ENCODE results near the gene SLC2A1. TPM values are rescaled to one million over a fixed set of nuclear protein-coding genes. Genes with fewer than 3 reads are reported as not detected.

The SLC2A1 gene
- total RNA-seq, 2 experiments from 2014 or later, result 66.6 to 93.4 TPM

DNA sequence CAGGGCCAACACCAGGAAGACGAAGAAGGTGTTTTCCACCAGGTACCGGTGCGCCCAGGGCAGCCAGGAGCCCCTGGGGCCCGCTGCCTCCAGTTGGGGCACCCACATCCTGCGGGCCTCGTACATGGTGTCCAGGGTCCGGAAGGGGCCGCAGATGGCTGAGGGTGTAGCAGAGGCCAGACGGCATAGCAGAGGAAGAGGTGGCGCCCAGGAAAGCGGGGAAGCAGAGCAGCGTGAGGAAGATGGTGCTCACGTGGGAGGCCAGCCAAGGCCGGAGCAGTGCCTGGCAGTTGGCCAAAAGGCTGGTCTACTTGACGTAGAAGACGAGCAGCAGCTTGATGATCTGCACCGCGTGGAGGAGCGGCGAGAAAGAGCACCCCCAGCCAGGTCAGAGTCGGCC is 71.9 kb downstream of the SLC2A1 start:
- DNase-seq (ENCODE audit: low spot score), result no peak
- Histone ChIP-seq H2AFZ (ENCODE audit: low read length) (no peak overlapping the region), H3K9me3 (ENCODE audit: low read length) (no peaks in the 10 kb centered on the region), H3K9me2 (ENCODE audit: insufficient read depth, low read length) (no peaks in the 10 kb centered on the region), H3K27ac (ENCODE audit: low read depth, low read length, poor library complexity, severe bottlenecking) (no peak overlapping the region), H3K79me2 (ENCODE audit: insufficient read depth, low read depth, low read length) (no peaks in the 10 kb centered on the region), H4K20me1 (ENCODE audit: insufficient read depth, low read length) (no peaks in the 10 kb centered on the region), H3K4me2 (ENCODE audit: low read length) (no peak overlapping the region), H3K36me3 (ENCODE audit: insufficient read depth, low read length) (no peaks in the 10 kb centered on the region), H3K4me3 (ENCODE audit: low read depth, low read length, poor library complexity, severe bottlenecking) (no peak overlapping the region), H3K4me1 (ENCODE audit: insufficient read depth, low read length, poor library complexity, severe bottlenecking) (no peaks in the 10 kb centered on the region)
- TF ChIP-seq EZH2phosphoT487 (IDR thresholded peaks at IDR 0.05; ENCODE audit: borderline replicate concordance, low read depth, low read length), result no peak
- TF ChIP-seq, protein P1, sequence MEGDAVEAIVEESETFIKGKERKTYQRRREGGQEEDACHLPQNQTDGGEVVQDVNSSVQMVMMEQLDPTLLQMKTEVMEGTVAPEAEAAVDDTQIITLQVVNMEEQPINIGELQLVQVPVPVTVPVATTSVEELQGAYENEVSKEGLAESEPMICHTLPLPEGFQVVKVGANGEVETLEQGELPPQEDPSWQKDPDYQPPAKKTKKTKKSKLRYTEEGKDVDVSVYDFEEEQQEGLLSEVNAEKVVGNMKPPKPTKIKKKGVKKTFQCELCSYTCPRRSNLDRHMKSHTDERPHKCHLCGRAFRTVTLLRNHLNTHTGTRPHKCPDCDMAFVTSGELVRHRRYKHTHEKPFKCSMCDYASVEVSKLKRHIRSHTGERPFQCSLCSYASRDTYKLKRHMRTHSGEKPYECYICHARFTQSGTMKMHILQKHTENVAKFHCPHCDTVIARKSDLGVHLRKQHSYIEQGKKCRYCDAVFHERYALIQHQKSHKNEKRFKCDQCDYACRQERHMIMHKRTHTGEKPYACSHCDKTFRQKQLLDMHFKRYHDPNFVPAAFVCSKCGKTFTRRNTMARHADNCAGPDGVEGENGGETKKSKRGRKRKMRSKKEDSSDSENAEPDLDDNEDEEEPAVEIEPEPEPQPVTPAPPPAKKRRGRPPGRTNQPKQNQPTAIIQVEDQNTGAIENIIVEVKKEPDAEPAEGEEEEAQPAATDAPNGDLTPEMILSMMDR (conservative IDR thresholded peaks at IDR 0.05; ENCODE audit: low read length), result no peak
- POLR2A ChIA-PET, result no interaction called here
- CTCF ChIA-PET (ENCODE audit: unreplicated experiment), result no interaction called here
- no TSS peak for BruUV-seq (replicated peaks)
- intact Hi-C loops (cut with micrococcal nuclease; ENCODE audit: unreplicated experiment), result no loop called here

DNA sequence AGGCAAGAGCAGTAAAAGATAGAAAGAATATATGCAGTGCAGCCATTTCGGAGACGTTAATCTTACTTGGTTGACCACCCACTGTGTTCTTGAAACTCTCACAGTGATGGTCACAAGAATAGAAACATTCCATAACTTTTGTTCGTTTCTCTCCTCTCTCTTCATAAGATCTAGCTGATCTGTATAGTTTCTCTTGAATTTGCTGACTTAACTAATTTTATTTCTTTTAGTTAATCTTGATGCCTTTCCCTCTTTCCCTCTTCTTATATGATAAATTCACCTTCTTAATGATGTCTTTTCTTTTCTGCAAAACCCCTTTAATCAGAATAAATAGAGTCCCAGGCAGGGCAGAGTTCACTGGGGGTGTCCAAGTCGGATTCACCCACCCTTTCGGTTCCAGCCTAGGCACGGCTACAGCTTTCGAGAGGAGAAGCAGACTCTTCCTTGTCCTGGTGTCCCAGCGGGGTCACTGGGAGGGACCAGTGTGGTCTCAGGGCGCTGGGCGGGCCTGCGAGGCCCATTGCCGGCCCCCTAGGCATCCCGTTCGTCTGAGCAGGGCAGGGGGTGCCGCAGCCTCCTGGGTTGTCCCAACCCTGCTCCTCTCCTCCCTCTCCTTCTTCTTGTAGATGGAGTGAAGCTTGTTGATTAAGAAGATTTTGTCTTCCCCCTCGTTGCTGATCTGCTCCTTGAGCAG is 72.5 kb downstream of the SLC2A1 start:
- no peak for DNase-seq (ENCODE audit: low spot score)
- H4K20me1 ChIP-seq (ENCODE audit: insufficient read depth, low read length), result no peaks in the 10 kb centered on the region
- POLR2A ChIA-PET, result no interaction called here
- intact Hi-C loops (cut with micrococcal nuclease; ENCODE audit: unreplicated experiment), result no loop called here
- no peaks in the 10 kb centered on the region for H3K4me1 ChIP-seq (ENCODE audit: insufficient read depth, low read length, poor library complexity, severe bottlenecking)
- no peaks in the 10 kb centered on the region for H3K9me3 ChIP-seq (ENCODE audit: low read length)
- H3K36me3 ChIP-seq (ENCODE audit: insufficient read depth, low read length), result no peaks in the 10 kb centered on the region
- no peak overlapping the region for H2AFZ ChIP-seq (ENCODE audit: low read length)
- CTCF ChIA-PET (ENCODE audit: unreplicated experiment), result no interaction called here
- no peak overlapping the region for H3K4me3 ChIP-seq (ENCODE audit: low read depth, low read length, poor library complexity, severe bottlenecking)
- TF ChIP-seq, protein P1 (conservative IDR thresholded peaks at IDR 0.05; ENCODE audit: low read length), result no peak
- no peak for TF ChIP-seq EZH2phosphoT487 (IDR thresholded peaks at IDR 0.05; ENCODE audit: borderline replicate concordance, low read depth, low read length)
- BruUV-seq (replicated peaks), result no TSS peak
- H3K9me2 ChIP-seq (ENCODE audit: insufficient read depth, low read length), result no peaks in the 10 kb centered on the region
- H3K4me2 ChIP-seq (ENCODE audit: low read length), result no peak overlapping the region
- no peaks in the 10 kb centered on the region for H3K79me2 ChIP-seq (ENCODE audit: insufficient read depth, low read depth, low read length)
- no peak overlapping the region for H3K27ac ChIP-seq (ENCODE audit: low read depth, low read length, poor library complexity, severe bottlenecking)

DNA sequence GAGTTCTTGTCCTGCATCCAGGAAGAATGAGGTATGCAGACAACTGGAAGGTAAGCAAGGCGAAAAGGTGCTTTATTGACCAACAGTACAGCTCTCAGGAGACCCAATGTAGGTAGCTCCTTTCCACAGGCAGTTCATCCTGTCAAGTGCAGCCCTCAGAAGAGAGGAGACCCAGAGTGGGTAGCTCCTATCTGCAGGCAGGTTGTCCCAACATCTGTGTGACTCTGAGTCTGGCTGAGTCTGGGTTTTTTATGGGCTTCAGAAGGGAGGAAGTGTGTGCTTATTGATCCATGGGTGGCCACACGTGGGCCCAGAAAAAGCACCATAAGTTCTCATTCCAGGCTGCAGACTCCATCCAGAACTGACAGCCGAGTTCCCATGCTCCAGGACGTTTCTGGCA is 78.3 kb downstream of the SLC2A1 start:
- H3K4me1 ChIP-seq (ENCODE audit: insufficient read depth, low read length, poor library complexity, severe bottlenecking), result no peaks in the 10 kb centered on the region
- H3K4me3 ChIP-seq (ENCODE audit: low read depth, low read length, poor library complexity, severe bottlenecking), result no peak overlapping the region
- H4K20me1 ChIP-seq (ENCODE audit: insufficient read depth, low read length), result no peaks in the 10 kb centered on the region
- H3K36me3 ChIP-seq (ENCODE audit: insufficient read depth, low read length), result no peaks in the 10 kb centered on the region
- H3K79me2 ChIP-seq (ENCODE audit: insufficient read depth, low read depth, low read length), result no peaks in the 10 kb centered on the region
- H3K9me2 ChIP-seq (ENCODE audit: insufficient read depth, low read length), result no peaks in the 10 kb centered on the region
- no peak overlapping the region for H3K4me2 ChIP-seq (ENCODE audit: low read length)
- no peak overlapping the region for H2AFZ ChIP-seq (ENCODE audit: low read length)
- no peak for TF ChIP-seq EZH2phosphoT487 (IDR thresholded peaks at IDR 0.05; ENCODE audit: borderline replicate concordance, low read depth, low read length)
- TF ChIP-seq, protein P1 (conservative IDR thresholded peaks at IDR 0.05; ENCODE audit: low read length), result no peak
- BruUV-seq (replicated peaks), result no TSS peak
- intact Hi-C loops (cut with micrococcal nuclease; ENCODE audit: unreplicated experiment), result no loop called here
- no peak for DNase-seq (ENCODE audit: low spot score)
- POLR2A ChIA-PET, result no interaction called here
- no peak overlapping the region for H3K27ac ChIP-seq (ENCODE audit: low read depth, low read length, poor library complexity, severe bottlenecking)
- H3K9me3 ChIP-seq (ENCODE audit: low read length), result 0 out of 2 replicates have a peak, but pooled peaks cover 12% of the 10 kb centered on the region
- CTCF ChIA-PET (ENCODE audit: unreplicated experiment), result no interaction called here

Data from OCI-LY7 (cell line).